OCI-LY7 (cell line): ENCODE data around the gene HTR7. TPM values are rescaled to one million over a fixed set of nuclear protein-coding genes. Genes with fewer than 3 reads are reported as not detected.

Experiments
- BruUV-seq: library from RNA; stranded (reverse); fragments of 400-500 nt; replicated peaks from 2 replicates; lab custom pipeline; 2021; lab: Mats Ljungman, UMichigan
- CTCF ChIA-PET: fragments of 300-600 bp; sonication (Branson Sonifier 250); formaldehyde crosslinking; loops from one replicate; lab custom pipeline; 2022; ENCODE audit warnings: antibody characterized with exemption; ENCODE audit not compliant: unreplicated experiment; lab: Charles Lee
- POLR2A ChIA-PET: fragments of 300-600 bp; sonication (Branson Sonifier 250); formaldehyde crosslinking; loops from one replicate; lab custom pipeline; 2022; ENCODE audit warnings: antibody characterized with exemption; lab: Charles Lee
- DNase-seq: peaks from one replicate; pipeline ENCODE4 v3.0.0-alpha.2; 2015; ENCODE audit warnings: low spot score
- H2AFZ ChIP-seq: fragments of 200-600 bp; sonication (generic), shearing (Covaris generic); 2 replicates; pipeline ENCODE4 v1.6.1; 2014; ENCODE audit warnings: mild to moderate bottlenecking, antibody characterized with exemption, low read length, moderate library complexity
- H3K27ac ChIP-seq: fragments of 200-600 bp; sonication (generic); 2 replicates; pipeline ENCODE4 v1.5.1; 2014; ENCODE audit warnings: mixed run types, low read depth, mild to moderate bottlenecking, moderate library complexity, low read length, inconsistent platforms; ENCODE audit not compliant: poor library complexity, severe bottlenecking
- H3K36me3 ChIP-seq: fragments of 200-600 bp; sonication (generic); 2 replicates; pipeline ENCODE4 v1.6.1; 2014; ENCODE audit warnings: mild to moderate bottlenecking, antibody characterized with exemption, low read length, moderate library complexity, mixed read lengths; ENCODE audit not compliant: insufficient read depth
- H3K4me1 ChIP-seq: fragments of 200-600 bp; sonication (generic); 2 replicates; pipeline ENCODE4 v1.5.1; 2014; ENCODE audit warnings: mild to moderate bottlenecking, low read length; ENCODE audit not compliant: insufficient read depth, poor library complexity, severe bottlenecking
- H3K4me2 ChIP-seq: fragments of 200-600 bp; sonication (generic); 2 replicates; pipeline ENCODE4 v1.6.1; 2014; ENCODE audit warnings: mild to moderate bottlenecking, low read length
- H3K4me3 ChIP-seq: fragments of 200-600 bp; sonication (generic); 2 replicates; pipeline ENCODE4 v1.5.1; 2014; ENCODE audit warnings: mild to moderate bottlenecking, low read depth, low read length; ENCODE audit not compliant: poor library complexity, severe bottlenecking
- H3K79me2 ChIP-seq: fragments of 200-600 bp; sonication (generic); 2 replicates; pipeline ENCODE4 v1.6.1; 2016; ENCODE audit warnings: low read depth, mild to moderate bottlenecking, low read length, moderate library complexity, mixed read lengths; ENCODE audit not compliant: insufficient read depth
- H3K9me2 ChIP-seq: fragments of 200-600 bp; sonication (generic); 2 replicates; pipeline ENCODE4 v1.6.1; 2016; ENCODE audit warnings: mild to moderate bottlenecking, low read length, mixed read lengths; ENCODE audit not compliant: insufficient read depth
- H3K9me3 ChIP-seq: fragments of 200-600 bp; sonication (generic); 2 replicates; pipeline ENCODE4 v1.6.1; 2014; ENCODE audit warnings: mild to moderate bottlenecking, mixed run types, low read length, mixed read lengths
- H4K20me1 ChIP-seq: fragments of 200-600 bp; sonication (generic); 2 replicates; pipeline ENCODE4 v1.6.1; 2014; ENCODE audit warnings: mild to moderate bottlenecking, antibody characterized with exemption, low read length, moderate library complexity, mixed read lengths; ENCODE audit not compliant: insufficient read depth
- CTCF ChIP-seq: fragments of 200-600 bp; sonication (generic); conservative IDR thresholded peaks from 2 replicates; pipeline ENCODE4 v1.5.1; 2014; ENCODE audit warnings: mild to moderate bottlenecking, antibody characterized with exemption, low read length, moderate library complexity, mixed read lengths
- EZH2phosphoT487 ChIP-seq: fragments of 200-600 bp; sonication (generic); IDR thresholded peaks from 2 replicates; pipeline ENCODE4 v1.6.1; 2018; ENCODE audit warnings: low read depth, borderline replicate concordance, mild to moderate bottlenecking, mixed run types, antibody characterized with exemption, low read length, moderate library complexity, mixed read lengths
- intact Hi-C: fragments of 100-400 bp; cut with micrococcal nuclease; formaldehyde crosslinking; loops from one replicate; pipeline ENCODE4 v1.10.0; 2022; ENCODE audit not compliant: unreplicated experiment
- total RNA-seq, 2 experiments: library from RNA; depleted of rRNA in 1 of 2; stranded (reverse); fragments of >200 nt in 1 of 2; shearing (Covaris generic) in 1 of 2; gene quantifications; 2 replicates each; pipeline ENCODE4 v1.2.3, GENCODE V29; 2014 to 2022

The HTR7 gene
- total RNA-seq, 2 experiments from 2014 or later, result 0.10 TPM; not detected in 1

- TF ChIP-seq CTCF (no peak), EZH2phosphoT487 (no peak)
- Histone ChIP-seq H3K4me1 (no peaks in the 10 kb centered on the region), H3K9me3 (no peaks in the 10 kb centered on the region), H3K27ac (no peak overlapping the region), H3K9me2 (no peaks in the 10 kb centered on the region), H3K79me2 (no peaks in the 10 kb centered on the region), H4K20me1 (no peaks in the 10 kb centered on the region), H3K36me3 (no peaks in the 10 kb centered on the region), H3K4me3 (no peak overlapping the region), H2AFZ (no peak overlapping the region), H3K4me2 (no peak overlapping the region)
- intact Hi-C loops, result no loop called here
- no peak for DNase-seq
- CTCF ChIA-PET, result interaction anchor here (0.6 kb wide), 1 partner anchor 1798 kb away, joined by 3 read pairs; no protein-coding TSS in a partner anchor
- POLR2A ChIA-PET, result interaction anchor here (0.9 kb wide), 1 partner anchor 14 kb away, joined by 3 read pairs; no protein-coding TSS in a partner anchor
- BruUV-seq, result no TSS peak
Measured at GRCh38 chr10:90746829-90747228, 111.0 kb downstream of the HTR7 start.

GRCh38 chr10:90745565-90745964 lies 112.3 kb downstream of the HTR7 start:
- DNase-seq, result no peak
- CTCF ChIA-PET, result no interaction called here
- no peak overlapping the region for H3K27ac ChIP-seq
- H3K4me1 ChIP-seq, result no peaks in the 10 kb centered on the region
- H3K4me3 ChIP-seq, result no peak overlapping the region
- H3K9me3 ChIP-seq, result no peaks in the 10 kb centered on the region
- intact Hi-C loops, result no loop called here
- no peaks in the 10 kb centered on the region for H4K20me1 ChIP-seq
- POLR2A ChIA-PET, result interaction anchor here (0.7 to 1.2 kb wide), 3 partner anchors 120 to 907 kb away, joined by 3 read pairs; no protein-coding TSS in a partner anchor
- H3K4me2 ChIP-seq, result no peak overlapping the region
- no TSS peak for BruUV-seq
- H3K36me3 ChIP-seq, result no peaks in the 10 kb centered on the region
- no peak for TF ChIP-seq EZH2phosphoT487
- TF ChIP-seq CTCF, result no peak
- H3K79me2 ChIP-seq, result no peaks in the 10 kb centered on the region
- H2AFZ ChIP-seq, result no peak overlapping the region
- no peaks in the 10 kb centered on the region for H3K9me2 ChIP-seq

- no peaks in the 10 kb centered on the region for H3K9me3 ChIP-seq
- no peak for TF ChIP-seq CTCF
- no peak for TF ChIP-seq EZH2phosphoT487
- no peak overlapping the region for H2AFZ ChIP-seq
- CTCF ChIA-PET, result no interaction called here
- no peaks in the 10 kb centered on the region for H3K79me2 ChIP-seq
- no peak for DNase-seq
- POLR2A ChIA-PET, result no interaction called here
- no peaks in the 10 kb centered on the region for H4K20me1 ChIP-seq
- no TSS peak for BruUV-seq
- no peak overlapping the region for H3K4me2 ChIP-seq
- no peaks in the 10 kb centered on the region for H3K36me3 ChIP-seq
- H3K4me1 ChIP-seq, result no peaks in the 10 kb centered on the region
- no peak overlapping the region for H3K4me3 ChIP-seq
- H3K27ac ChIP-seq, result no peak overlapping the region
- intact Hi-C loops, result no loop called here
- H3K9me2 ChIP-seq, result no peaks in the 10 kb centered on the region
Measured at GRCh38 chr10:90743291-90743690, 114.5 kb downstream of the HTR7 start.
